ENCODE measurements around the gene SGMS2.

DNA sequence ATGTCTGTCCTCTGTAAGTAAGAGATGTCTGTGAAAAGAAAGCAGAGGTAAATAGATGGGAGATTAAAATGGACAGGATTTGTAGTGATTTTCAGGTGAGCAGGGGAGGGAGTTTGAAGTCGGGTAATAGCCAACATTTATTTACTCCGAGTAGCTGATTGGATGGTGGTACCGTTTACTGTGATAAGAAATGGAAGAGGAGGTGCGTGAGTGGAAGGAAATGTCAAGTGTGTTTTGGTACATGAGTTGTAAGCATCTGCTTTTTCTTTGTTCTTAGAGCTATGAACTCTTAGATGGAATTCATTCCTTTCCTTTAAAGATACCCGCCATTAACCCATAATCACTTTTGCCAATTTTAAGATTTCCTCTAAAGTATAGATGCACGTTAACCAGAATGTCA is 45.5 kb downstream of the SGMS2 start:
- TF ChIP-seq YY1 (IDR thresholded peaks at IDR 0.05) (no peak), RAD21 (IDR thresholded peaks at IDR 0.05) (no peak), RXRA (IDR thresholded peaks at IDR 0.05) (no peak), JUND (IDR thresholded peaks at IDR 0.05) (no peak), SP1 (IDR thresholded peaks at IDR 0.05) (no peak), GABPA (IDR thresholded peaks at IDR 0.05 in 1 of 2, conservative IDR thresholded peaks at IDR 0.05 in 1 of 2) (no peak), EGR1 (IDR thresholded peaks at IDR 0.05; ENCODE audit: low read depth in 2 of 2) (no peak), FOXA1 (IDR thresholded peaks at IDR 0.05) (no peak), NR2F2 (IDR thresholded peaks at IDR 0.05) (no peak), HNF4A (conservative IDR thresholded peaks at IDR 0.05) (no peak), TAF1 (conservative IDR thresholded peaks at IDR 0.05) (no peak)
- TF ChIP-seq, protein P1, sequence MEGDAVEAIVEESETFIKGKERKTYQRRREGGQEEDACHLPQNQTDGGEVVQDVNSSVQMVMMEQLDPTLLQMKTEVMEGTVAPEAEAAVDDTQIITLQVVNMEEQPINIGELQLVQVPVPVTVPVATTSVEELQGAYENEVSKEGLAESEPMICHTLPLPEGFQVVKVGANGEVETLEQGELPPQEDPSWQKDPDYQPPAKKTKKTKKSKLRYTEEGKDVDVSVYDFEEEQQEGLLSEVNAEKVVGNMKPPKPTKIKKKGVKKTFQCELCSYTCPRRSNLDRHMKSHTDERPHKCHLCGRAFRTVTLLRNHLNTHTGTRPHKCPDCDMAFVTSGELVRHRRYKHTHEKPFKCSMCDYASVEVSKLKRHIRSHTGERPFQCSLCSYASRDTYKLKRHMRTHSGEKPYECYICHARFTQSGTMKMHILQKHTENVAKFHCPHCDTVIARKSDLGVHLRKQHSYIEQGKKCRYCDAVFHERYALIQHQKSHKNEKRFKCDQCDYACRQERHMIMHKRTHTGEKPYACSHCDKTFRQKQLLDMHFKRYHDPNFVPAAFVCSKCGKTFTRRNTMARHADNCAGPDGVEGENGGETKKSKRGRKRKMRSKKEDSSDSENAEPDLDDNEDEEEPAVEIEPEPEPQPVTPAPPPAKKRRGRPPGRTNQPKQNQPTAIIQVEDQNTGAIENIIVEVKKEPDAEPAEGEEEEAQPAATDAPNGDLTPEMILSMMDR (IDR thresholded peaks at IDR 0.05; ENCODE audit: low read depth, low read length, missing input control): no peak
- TF ChIP-seq, protein P2, sequence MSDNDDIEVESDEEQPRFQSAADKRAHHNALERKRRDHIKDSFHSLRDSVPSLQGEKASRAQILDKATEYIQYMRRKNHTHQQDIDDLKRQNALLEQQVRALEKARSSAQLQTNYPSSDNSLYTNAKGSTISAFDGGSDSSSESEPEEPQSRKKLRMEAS (IDR thresholded peaks at IDR 0.05): no peak
- TF ChIP-seq, protein P3, sequence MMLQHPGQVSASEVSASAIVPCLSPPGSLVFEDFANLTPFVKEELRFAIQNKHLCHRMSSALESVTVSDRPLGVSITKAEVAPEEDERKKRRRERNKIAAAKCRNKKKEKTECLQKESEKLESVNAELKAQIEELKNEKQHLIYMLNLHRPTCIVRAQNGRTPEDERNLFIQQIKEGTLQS (IDR thresholded peaks at IDR 0.05): no peak
